Loucy (cell line): ENCODE measurements around the gene RUNX2.

ENCODE experiments used
- CTCF ChIP-seq: fragments of 200-600 bp; sonication (generic); conservative IDR thresholded peaks from 2 replicates; pipeline ENCODE4 v1.5.1; 2014; ENCODE audit warnings: mild to moderate bottlenecking, antibody characterized with exemption, low read length
- EZH2phosphoT487 ChIP-seq: fragments of 200-600 bp; IDR thresholded peaks from 2 replicates; pipeline ENCODE4 v1.6.1; 2018; ENCODE audit warnings: antibody characterized with exemption, mild to moderate bottlenecking, moderate library complexity, borderline replicate concordance

- TF ChIP-seq CTCF (peak; percentile 72), EZH2phosphoT487 (no peak)
Measured at GRCh38 chr6:45419571-45420082, 91.5 kb downstream of the RUNX2 start.
